Right ventricle myocardium superior (tissue), 1 donor: Measurements from ENCODE around the gene LRRC55. TPM values are rescaled to one million over a fixed set of nuclear protein-coding genes. Genes with fewer than 3 reads are reported as not detected.

Experiments
- ATAC-seq: fragments of 200-7000 bp; cut with Tn5 transposase; one replicate; pipeline ENCODE4 v1.9.1; 2020; ENCODE audit warnings: mild to moderate bottlenecking; ENCODE audit not compliant: poor library complexity
- DNase-seq: peaks from one replicate; pipeline ENCODE4 v3.0.0-alpha.2; 2020
- intact Hi-C: fragments of 100-400 bp; cut with DNase I; formaldehyde crosslinking; loops from one replicate; pipeline ENCODE4 v1.11.2; 2022
- long read RNA-seq: library from polyadenylated mRNA; unstranded; transcript quantifications from one replicate; pipeline ENCODE4 v2.0.0, GENCODE V29; 2021
- total RNA-seq: library from RNA; stranded (reverse); fragmentation: NEBNext Ultra II Directional; extraction: Animal tissue kit (Norgen Biotek cat#: 25700); gene quantifications from one replicate; pipeline ENCODE4 v1.2.1, GENCODE V29; 2021
- donor health status: DM: no; HTN: yes; CAD: no; lungs with severe emphysema.

The LRRC55 gene
- 0.13 TPM for total RNA-seq
- long read RNA-seq, result 0 reads

- ATAC-seq (no peak), DNase-seq (no peak)
- intact Hi-C loops, result no loop called here
Measured at GRCh38 chr11:57181678-57182305, at the start of gene LRRC55. TSS of gene LRRC55 (plus strand) at chr11:57181953. CDS start at chr11:57182023, 70 bp downstream.

GRCh38 chr11:57133366-57134038 lies 48.3 kb upstream of the LRRC55 start:
- intact Hi-C loops, result loop anchor here (5.0 kb wide), 1 partner anchor 114 kb away; no protein-coding TSS in a partner anchor
- DNase-seq, result no peak
- ATAC-seq, result no peak

- no peak for ATAC-seq
Measured at GRCh38 chr11:57134284-57134683, 47.5 kb upstream of the LRRC55 start.

GRCh38 chr11:57135020-57135751 lies 46.6 kb upstream of the LRRC55 start:
- DNase-seq (no peak), ATAC-seq (no peak)
- intact Hi-C loops, result no loop called here

More at GRCh38 chr11:57134284-57134683, 47.5 kb upstream of the LRRC55 start:
- DNase-seq, result no peak
- intact Hi-C loops, result loop anchor here (5.0 kb wide), 1 partner anchor 113 kb away; no protein-coding TSS in a partner anchor

GRCh38 chr11:57140568-57140967 lies 41.2 kb upstream of the LRRC55 start:
- ATAC-seq (no peak), DNase-seq (no peak)
- intact Hi-C loops, result no loop called here

GRCh38 chr11:57143459-57143858 lies 38.3 kb upstream of the LRRC55 start:
- no peak for DNase-seq
- intact Hi-C loops, result no loop called here
- ATAC-seq, result no peak

GRCh38 chr11:57144075-57144474 lies 37.7 kb upstream of the LRRC55 start:
- no peak for ATAC-seq
- no peak for DNase-seq
- intact Hi-C loops, result no loop called here

- ATAC-seq (no peak), DNase-seq (no peak)
- intact Hi-C loops, result no loop called here
Measured at GRCh38 chr11:57144531-57145320, 37.0 kb upstream of the LRRC55 start.

GRCh38 chr11:57146301-57146700 lies 35.5 kb upstream of the LRRC55 start:
- ATAC-seq, result no peak

GRCh38 chr11:57148621-57149020 lies 33.1 kb upstream of the LRRC55 start:
- intact Hi-C loops, result no loop called here
- ATAC-seq (no peak), DNase-seq (no peak)

More at GRCh38 chr11:57146301-57146700, 35.5 kb upstream of the LRRC55 start:
- DNase-seq, result no peak
- intact Hi-C loops, result no loop called here

GRCh38 chr11:57150454-57150917 lies 31.3 kb upstream of the LRRC55 start:
- ATAC-seq (no peak), DNase-seq (no peak)
- intact Hi-C loops, result no loop called here

GRCh38 chr11:57152134-57152533 lies 29.6 kb upstream of the LRRC55 start:
- ATAC-seq (no peak), DNase-seq (no peak)
- intact Hi-C loops, result no loop called here

- intact Hi-C loops, result no loop called here
- ATAC-seq (no peak), DNase-seq (no peak)
Measured at GRCh38 chr11:57153448-57153847, 28.3 kb upstream of the LRRC55 start.

GRCh38 chr11:57154739-57155138 lies 27.0 kb upstream of the LRRC55 start:
- intact Hi-C loops, result no loop called here
- no peak for DNase-seq
- ATAC-seq, result no peak

GRCh38 chr11:57155400-57155799 lies 26.4 kb upstream of the LRRC55 start:
- no peak for DNase-seq
- no peak for ATAC-seq
- intact Hi-C loops, result no loop called here

GRCh38 chr11:57155838-57156607 lies 25.7 kb upstream of the LRRC55 start:
- no peak for ATAC-seq
- intact Hi-C loops, result no loop called here
- no peak for DNase-seq

GRCh38 chr11:57156928-57157327 lies 24.8 kb upstream of the LRRC55 start:
- DNase-seq (no peak), ATAC-seq (no peak)
- intact Hi-C loops, result no loop called here

GRCh38 chr11:57157624-57158023 lies 24.1 kb upstream of the LRRC55 start:
- ATAC-seq, result no peak
- intact Hi-C loops, result no loop called here
- no peak for DNase-seq
